Peyer's patch (tissue), 4 donors: ENCODE data around the gene TRAF3.

Experiments
- POLR2A ChIP-seq, 2 donors: fragments of 450-650 bp; IDR thresholded peaks; one replicate each; pipeline ENCODE4 v1.5.1; 2017; ENCODE audit warnings: antibody characterized with exemption in 2 of 2, mild to moderate bottlenecking in 2 of 2, moderate library complexity in 2 of 2
- TF ChIP-seq, protein P1 (sequence below), 6 experiments: fragments of 450-650 bp in 4 of 6; fragments of 200-600 bp in 2 of 6; sonication (generic) in 1 of 6; IDR thresholded peaks; one replicate each; pipeline ENCODE4 v1.5.1; 2017 to 2019; ENCODE audit warnings: antibody characterized with exemption in 6 of 6, mild to moderate bottlenecking in 3 of 6, moderate library complexity in 1 of 6

DNA sequence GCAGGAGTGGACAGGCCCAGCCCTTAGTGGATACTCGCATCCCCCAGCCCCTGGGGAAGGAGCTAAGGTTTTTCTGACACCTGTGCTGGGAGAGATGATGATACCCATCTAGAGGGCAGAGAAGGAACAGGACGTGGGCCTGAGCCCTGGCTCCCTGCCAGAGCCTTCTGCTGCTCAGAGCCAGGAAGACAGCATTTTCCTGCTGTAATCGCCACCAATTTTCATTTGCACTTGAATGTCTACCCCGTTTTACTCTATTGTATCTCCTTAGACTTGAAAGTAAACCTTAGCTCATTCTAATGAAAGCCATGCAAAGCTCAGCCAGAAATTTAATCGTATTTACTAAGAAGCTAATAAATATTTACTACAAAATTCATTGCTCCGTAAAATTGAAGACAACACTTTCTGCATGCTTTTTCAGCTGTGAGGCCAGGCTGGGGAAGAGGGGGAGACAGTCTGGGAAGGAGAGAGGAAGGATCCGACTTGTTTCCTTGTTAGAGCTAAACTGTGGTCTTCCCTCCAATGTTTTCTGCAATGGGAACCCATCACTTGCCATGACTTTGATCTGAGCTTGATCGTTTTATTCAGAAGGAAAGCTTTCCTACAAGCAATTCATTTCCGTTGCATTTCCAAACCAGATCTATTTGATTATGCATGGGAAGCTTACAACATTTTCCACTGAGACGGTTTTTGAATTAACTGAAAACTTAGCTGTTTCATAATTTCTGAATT, 17.6 kb upstream of the TRAF3 start:
- TF ChIP-seq, protein P1, sequence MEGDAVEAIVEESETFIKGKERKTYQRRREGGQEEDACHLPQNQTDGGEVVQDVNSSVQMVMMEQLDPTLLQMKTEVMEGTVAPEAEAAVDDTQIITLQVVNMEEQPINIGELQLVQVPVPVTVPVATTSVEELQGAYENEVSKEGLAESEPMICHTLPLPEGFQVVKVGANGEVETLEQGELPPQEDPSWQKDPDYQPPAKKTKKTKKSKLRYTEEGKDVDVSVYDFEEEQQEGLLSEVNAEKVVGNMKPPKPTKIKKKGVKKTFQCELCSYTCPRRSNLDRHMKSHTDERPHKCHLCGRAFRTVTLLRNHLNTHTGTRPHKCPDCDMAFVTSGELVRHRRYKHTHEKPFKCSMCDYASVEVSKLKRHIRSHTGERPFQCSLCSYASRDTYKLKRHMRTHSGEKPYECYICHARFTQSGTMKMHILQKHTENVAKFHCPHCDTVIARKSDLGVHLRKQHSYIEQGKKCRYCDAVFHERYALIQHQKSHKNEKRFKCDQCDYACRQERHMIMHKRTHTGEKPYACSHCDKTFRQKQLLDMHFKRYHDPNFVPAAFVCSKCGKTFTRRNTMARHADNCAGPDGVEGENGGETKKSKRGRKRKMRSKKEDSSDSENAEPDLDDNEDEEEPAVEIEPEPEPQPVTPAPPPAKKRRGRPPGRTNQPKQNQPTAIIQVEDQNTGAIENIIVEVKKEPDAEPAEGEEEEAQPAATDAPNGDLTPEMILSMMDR (IDR thresholded peaks at IDR 0.05): no peak
- no peak for TF ChIP-seq POLR2A (IDR thresholded peaks at IDR 0.05)
